ENCODE data around the gene SELENOV.

The SELENOV gene

DNA sequence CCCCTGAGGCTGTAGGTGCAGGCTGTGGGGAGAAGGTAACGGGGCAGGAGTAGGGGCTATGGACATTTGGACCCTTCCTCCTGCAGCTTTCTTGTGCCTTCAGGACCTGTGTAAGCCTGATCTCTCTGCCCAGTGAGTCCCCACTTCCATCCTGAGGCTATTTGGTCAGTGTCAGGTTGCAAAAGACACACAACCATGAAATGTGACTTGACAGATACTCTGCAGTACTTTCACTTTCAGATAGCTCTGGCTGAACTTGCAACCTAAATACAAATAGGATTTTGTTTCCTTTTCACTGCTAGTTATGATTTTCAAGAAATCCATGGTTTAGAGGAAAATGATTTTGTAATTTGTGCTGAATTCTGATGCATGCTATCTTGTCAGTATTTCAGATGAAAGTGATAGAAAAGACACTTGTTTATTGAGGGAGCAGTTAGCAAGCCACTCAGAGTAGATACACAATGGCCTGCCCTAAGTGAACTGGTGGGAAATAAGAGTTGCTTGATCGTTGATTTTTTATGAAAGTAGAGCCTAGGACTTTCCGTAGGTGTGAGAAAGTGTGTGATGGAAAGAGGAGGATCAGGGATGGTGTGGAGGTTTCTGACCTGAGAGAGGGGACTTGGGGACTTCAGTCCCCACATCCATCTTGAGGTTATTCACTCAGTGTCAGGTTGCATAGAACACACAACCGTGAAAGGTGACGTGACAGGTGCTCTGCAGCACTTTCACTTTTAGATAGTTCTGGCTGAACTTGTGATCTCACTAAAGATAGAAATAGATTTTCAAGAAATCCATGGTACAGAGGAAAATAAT lies 43.1 kb downstream of the SELENOV start:
- peak; percentile 84 for ATAC-seq
- TF ChIP-seq, protein P1, sequence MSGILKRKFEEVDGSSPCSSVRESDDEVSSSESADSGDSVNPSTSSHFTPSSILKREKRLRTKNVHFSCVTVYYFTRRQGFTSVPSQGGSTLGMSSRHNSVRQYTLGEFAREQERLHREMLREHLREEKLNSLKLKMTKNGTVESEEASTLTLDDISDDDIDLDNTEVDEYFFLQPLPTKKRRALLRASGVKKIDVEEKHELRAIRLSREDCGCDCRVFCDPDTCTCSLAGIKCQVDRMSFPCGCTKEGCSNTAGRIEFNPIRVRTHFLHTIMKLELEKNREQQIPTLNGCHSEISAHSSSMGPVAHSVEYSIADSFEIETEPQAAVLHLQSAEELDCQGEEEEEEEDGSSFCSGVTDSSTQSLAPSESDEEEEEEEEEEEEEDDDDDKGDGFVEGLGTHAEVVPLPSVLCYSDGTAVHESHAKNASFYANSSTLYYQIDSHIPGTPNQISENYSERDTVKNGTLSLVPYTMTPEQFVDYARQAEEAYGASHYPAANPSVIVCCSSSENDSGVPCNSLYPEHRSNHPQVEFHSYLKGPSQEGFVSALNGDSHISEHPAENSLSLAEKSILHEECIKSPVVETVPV (CRISPR knock-in tag; IDR thresholded peaks at IDR 0.05) = no peak
- no peak for TF ChIP-seq ZFP30 (CRISPR knock-in tag; IDR thresholded peaks at IDR 0.05)
- TF ChIP-seq ARNTL (CRISPR knock-in tag; IDR thresholded peaks at IDR 0.05; ENCODE audit: borderline replicate concordance, low read depth) = no peak
- no peak for TF ChIP-seq GLIS3 (CRISPR knock-in tag; IDR thresholded peaks at IDR 0.05)

DNA sequence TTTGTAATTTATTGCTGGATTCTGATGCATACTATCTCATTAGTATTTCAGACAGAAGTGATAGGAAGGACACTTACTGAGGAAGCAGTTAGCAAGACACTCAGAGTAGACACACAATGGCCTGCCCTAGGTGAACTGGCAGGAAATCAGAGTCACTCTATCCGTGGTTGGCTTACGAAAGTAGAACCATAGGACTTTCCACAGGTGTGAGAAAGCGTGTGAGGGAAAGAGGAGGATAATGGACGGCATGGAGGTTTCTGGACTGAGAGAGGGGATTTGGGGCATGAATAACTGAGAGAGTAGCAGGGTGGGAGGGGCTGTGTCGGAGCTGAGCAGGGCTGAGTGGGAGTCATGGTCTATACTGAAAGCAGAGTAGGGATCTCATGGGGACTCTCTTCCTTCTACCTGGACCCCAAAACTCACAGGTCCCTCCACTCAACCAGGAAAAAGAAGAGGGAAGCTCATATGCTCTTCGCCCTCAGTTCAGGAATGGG lies 43.7 kb downstream of the SELENOV start:
- TF ChIP-seq ARNTL (CRISPR knock-in tag; IDR thresholded peaks at IDR 0.05; ENCODE audit: borderline replicate concordance, low read depth) = no peak
- no peak for ATAC-seq

DNA sequence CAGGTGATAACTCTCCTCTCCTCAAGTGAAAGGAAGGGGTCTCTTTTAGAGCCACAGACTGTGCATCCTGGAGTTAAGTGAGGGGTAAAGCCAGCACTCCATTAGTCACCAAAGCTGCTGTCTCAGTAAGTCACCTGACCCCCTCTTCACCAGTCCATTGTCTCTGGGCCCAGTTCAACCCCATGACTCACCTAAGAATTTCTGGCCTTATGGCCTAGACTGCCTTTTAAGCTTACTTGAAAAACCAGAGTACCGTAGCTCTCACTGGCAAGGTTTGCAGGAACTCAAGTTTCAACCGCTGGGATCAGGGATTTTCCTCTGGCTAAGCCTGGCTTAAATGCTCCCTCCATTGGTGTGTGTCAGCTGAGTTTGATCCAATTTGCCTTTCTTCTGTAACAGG lies 48.5 kb downstream of the SELENOV start:
- TF ChIP-seq, protein P1 (CRISPR knock-in tag; IDR thresholded peaks at IDR 0.05) = no peak
- no peak for TF ChIP-seq ZFP30 (CRISPR knock-in tag; IDR thresholded peaks at IDR 0.05)
- no peak for ATAC-seq

DNA sequence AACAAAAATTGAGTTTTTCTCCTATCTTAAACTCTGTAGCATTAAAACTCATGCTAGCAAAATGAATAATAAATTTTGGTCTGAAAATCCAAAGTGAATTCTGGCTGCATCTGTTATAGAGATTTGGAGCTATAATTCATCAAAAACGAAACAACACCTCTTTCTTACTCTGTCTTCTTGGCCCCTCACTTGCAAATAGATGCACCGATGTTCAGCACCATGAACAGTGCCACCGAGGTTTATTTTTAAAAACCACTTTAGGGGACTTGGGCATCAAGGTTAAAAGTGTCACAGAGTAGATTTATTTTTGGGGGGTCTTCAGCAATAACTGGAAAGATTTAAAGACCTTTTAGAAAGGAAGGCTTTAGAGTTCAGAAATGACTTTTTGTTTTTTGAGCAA lies 51.1 kb downstream of the SELENOV start:
- no peak for TF ChIP-seq BACH2 (CRISPR knock-in tag; IDR thresholded peaks at IDR 0.05; ENCODE audit: borderline replicate concordance)
- TF ChIP-seq, protein P2, sequence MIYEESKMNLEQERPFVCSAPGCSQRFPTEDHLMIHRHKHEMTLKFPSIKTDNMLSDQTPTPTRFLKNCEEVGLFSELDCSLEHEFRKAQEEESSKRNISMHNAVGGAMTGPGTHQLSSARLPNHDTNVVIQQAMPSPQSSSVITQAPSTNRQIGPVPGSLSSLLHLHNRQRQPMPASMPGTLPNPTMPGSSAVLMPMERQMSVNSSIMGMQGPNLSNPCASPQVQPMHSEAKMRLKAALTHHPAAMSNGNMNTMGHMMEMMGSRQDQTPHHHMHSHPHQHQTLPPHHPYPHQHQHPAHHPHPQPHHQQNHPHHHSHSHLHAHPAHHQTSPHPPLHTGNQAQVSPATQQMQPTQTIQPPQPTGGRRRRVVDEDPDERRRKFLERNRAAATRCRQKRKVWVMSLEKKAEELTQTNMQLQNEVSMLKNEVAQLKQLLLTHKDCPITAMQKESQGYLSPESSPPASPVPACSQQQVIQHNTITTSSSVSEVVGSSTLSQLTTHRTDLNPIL (CRISPR knock-in tag; IDR thresholded peaks at IDR 0.05; ENCODE audit: low read depth) = no peak
- no peak for TF ChIP-seq GLIS3 (CRISPR knock-in tag; IDR thresholded peaks at IDR 0.05)
- TF ChIP-seq, protein P3, sequence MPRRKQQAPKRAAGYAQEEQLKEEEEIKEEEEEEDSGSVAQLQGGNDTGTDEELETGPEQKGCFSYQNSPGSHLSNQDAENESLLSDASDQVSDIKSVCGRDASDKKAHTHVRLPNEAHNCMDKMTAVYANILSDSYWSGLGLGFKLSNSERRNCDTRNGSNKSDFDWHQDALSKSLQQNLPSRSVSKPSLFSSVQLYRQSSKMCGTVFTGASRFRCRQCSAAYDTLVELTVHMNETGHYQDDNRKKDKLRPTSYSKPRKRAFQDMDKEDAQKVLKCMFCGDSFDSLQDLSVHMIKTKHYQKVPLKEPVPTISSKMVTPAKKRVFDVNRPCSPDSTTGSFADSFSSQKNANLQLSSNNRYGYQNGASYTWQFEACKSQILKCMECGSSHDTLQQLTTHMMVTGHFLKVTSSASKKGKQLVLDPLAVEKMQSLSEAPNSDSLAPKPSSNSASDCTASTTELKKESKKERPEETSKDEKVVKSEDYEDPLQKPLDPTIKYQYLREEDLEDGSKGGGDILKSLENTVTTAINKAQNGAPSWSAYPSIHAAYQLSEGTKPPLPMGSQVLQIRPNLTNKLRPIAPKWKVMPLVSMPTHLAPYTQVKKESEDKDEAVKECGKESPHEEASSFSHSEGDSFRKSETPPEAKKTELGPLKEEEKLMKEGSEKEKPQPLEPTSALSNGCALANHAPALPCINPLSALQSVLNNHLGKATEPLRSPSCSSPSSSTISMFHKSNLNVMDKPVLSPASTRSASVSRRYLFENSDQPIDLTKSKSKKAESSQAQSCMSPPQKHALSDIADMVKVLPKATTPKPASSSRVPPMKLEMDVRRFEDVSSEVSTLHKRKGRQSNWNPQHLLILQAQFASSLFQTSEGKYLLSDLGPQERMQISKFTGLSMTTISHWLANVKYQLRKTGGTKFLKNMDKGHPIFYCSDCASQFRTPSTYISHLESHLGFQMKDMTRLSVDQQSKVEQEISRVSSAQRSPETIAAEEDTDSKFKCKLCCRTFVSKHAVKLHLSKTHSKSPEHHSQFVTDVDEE (CRISPR knock-in tag; IDR thresholded peaks at IDR 0.05) = no peak
- no peak for TF ChIP-seq ZNF8 (CRISPR knock-in tag; IDR thresholded peaks at IDR 0.05)
- no peak for TF ChIP-seq SNAI2 (CRISPR knock-in tag; IDR thresholded peaks at IDR 0.05)
- no peak for TF ChIP-seq ZNF70 (CRISPR knock-in tag; IDR thresholded peaks at IDR 0.05)
- no peak for TF ChIP-seq CSDC2 (CRISPR knock-in tag; IDR thresholded peaks at IDR 0.05)
- no peak for TF ChIP-seq ZFP3 (CRISPR knock-in tag; IDR thresholded peaks at IDR 0.05)
- TF ChIP-seq ARNTL (CRISPR knock-in tag; IDR thresholded peaks at IDR 0.05; ENCODE audit: borderline replicate concordance, low read depth) = no peak
- TF ChIP-seq ZFP30 (CRISPR knock-in tag; IDR thresholded peaks at IDR 0.05) = no peak
- TF ChIP-seq TOX (CRISPR knock-in tag; IDR thresholded peaks at IDR 0.05; ENCODE audit: borderline replicate concordance) = no peak
- TF ChIP-seq, protein P4, sequence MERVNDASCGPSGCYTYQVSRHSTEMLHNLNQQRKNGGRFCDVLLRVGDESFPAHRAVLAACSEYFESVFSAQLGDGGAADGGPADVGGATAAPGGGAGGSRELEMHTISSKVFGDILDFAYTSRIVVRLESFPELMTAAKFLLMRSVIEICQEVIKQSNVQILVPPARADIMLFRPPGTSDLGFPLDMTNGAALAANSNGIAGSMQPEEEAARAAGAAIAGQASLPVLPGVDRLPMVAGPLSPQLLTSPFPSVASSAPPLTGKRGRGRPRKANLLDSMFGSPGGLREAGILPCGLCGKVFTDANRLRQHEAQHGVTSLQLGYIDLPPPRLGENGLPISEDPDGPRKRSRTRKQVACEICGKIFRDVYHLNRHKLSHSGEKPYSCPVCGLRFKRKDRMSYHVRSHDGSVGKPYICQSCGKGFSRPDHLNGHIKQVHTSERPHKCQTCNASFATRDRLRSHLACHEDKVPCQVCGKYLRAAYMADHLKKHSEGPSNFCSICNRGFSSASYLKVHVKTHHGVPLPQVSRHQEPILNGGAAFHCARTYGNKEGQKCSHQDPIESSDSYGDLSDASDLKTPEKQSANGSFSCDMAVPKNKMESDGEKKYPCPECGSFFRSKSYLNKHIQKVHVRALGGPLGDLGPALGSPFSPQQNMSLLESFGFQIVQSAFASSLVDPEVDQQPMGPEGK (CRISPR knock-in tag; IDR thresholded peaks at IDR 0.05; ENCODE audit: borderline replicate concordance) = no peak
- TF ChIP-seq OSR1 (CRISPR knock-in tag; IDR thresholded peaks at IDR 0.05) = no peak
- TF ChIP-seq TCF4 (CRISPR knock-in tag; IDR thresholded peaks at IDR 0.05; ENCODE audit: borderline replicate concordance) = no peak
- TF ChIP-seq, protein P5, sequence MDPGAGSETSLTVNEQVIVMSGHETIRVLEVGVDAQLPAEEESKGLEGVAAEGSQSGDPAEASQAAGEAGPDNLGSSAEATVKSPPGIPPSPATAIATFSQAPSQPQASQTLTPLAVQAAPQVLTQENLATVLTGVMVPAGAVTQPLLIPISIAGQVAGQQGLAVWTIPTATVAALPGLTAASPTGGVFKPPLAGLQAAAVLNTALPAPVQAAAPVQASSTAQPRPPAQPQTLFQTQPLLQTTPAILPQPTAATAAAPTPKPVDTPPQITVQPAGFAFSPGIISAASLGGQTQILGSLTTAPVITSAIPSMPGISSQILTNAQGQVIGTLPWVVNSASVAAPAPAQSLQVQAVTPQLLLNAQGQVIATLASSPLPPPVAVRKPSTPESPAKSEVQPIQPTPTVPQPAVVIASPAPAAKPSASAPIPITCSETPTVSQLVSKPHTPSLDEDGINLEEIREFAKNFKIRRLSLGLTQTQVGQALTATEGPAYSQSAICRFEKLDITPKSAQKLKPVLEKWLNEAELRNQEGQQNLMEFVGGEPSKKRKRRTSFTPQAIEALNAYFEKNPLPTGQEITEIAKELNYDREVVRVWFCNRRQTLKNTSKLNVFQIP (CRISPR knock-in tag; IDR thresholded peaks at IDR 0.05; ENCODE audit: borderline replicate concordance, low read depth) = no peak
- no peak for TF ChIP-seq ZC3H10 (CRISPR knock-in tag; IDR thresholded peaks at IDR 0.05)
- TF ChIP-seq ESRRG (CRISPR knock-in tag; IDR thresholded peaks at IDR 0.05) = no peak
- no peak for TF ChIP-seq PPARA (CRISPR knock-in tag; IDR thresholded peaks at IDR 0.05; ENCODE audit: borderline replicate concordance)
- no peak for TF ChIP-seq ZNF565 (CRISPR knock-in tag; conservative IDR thresholded peaks at IDR 0.05; ENCODE audit: low read depth)
- ATAC-seq = no peak
